ENCODE measurements around the gene MYEOV. TPM values are rescaled to one million over a fixed set of nuclear protein-coding genes. Genes with fewer than 3 reads are reported as not detected.

Gene MYEOV
- polyA plus RNA-seq, 1 experiment = 1.6 TPM

DNA sequence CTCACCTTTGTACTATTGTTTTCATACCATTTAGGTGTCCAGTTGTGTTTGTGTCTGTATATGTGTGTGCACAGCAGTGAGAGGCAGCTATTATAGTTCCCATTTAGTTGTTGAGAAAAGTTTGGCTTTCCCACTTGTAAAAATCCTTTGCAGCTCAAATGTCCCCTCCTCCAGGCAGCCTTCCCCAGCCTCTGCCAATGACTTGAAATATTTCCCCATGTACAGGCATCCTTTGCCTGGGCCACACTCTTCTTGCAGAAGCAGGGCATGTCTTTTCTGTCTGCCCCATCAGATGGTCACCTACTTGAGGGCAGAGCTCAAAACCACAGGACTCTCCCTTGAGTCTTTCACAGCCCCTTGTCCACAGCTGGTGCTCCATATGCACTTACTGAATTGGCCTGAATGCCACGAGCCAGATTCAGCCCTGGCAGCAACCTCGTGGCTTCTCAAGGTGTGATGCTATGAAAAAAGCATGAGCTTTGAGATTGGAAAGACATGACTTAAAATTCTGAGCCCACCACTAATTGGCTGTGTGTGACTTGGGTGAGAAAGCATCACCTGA, 39.3 kb downstream of the MYEOV start:
- H3K9me3 ChIP-seq (ENCODE audit: control insufficient read depth, insufficient read depth, low read length) = no peaks in the 10 kb centered on the region; the same call in 1 of the 2 replicates
- no peak overlapping the region for H3K27ac ChIP-seq (ENCODE audit: low read depth, low read length)
- no peak overlapping the region for H3K4me3 ChIP-seq (ENCODE audit: low read depth, low read length)
- ChIA-PET POLR2A (no interaction called here), CTCF (no interaction called here)
- no peak for TF ChIP-seq CTCF (IDR thresholded peaks at IDR 0.05; ENCODE audit: low read depth, low read length)
- H3K27me3 ChIP-seq (ENCODE audit: control insufficient read depth, insufficient read depth, low read length) = no peaks in the 10 kb centered on the region
- no peak for DNase-seq (ENCODE audit: low read depth, low spot score)

GRCh38 chr11:69333879-69334278, 39.9 kb downstream of the MYEOV start:
- Histone ChIP-seq H3K27me3 (ENCODE audit: control insufficient read depth, insufficient read depth, low read length) (no peaks in the 10 kb centered on the region), H3K4me3 (ENCODE audit: low read depth, low read length) (no peak overlapping the region), H3K27ac (ENCODE audit: low read depth, low read length) (no peak overlapping the region), H3K9me3 (ENCODE audit: control insufficient read depth, insufficient read depth, low read length) (no peaks in the 10 kb centered on the region; the same call in 1 of the 2 replicates)
- DNase-seq (ENCODE audit: low read depth, low spot score) = no peak
- ChIA-PET POLR2A (no interaction called here), CTCF (interaction anchor here (0.9 to 1.1 kb wide), 2 partner anchors 13 to 202 kb away, joined by 3 read pairs; no protein-coding TSS in a partner anchor)
- no peak for TF ChIP-seq CTCF (IDR thresholded peaks at IDR 0.05; ENCODE audit: low read depth, low read length)

DNA sequence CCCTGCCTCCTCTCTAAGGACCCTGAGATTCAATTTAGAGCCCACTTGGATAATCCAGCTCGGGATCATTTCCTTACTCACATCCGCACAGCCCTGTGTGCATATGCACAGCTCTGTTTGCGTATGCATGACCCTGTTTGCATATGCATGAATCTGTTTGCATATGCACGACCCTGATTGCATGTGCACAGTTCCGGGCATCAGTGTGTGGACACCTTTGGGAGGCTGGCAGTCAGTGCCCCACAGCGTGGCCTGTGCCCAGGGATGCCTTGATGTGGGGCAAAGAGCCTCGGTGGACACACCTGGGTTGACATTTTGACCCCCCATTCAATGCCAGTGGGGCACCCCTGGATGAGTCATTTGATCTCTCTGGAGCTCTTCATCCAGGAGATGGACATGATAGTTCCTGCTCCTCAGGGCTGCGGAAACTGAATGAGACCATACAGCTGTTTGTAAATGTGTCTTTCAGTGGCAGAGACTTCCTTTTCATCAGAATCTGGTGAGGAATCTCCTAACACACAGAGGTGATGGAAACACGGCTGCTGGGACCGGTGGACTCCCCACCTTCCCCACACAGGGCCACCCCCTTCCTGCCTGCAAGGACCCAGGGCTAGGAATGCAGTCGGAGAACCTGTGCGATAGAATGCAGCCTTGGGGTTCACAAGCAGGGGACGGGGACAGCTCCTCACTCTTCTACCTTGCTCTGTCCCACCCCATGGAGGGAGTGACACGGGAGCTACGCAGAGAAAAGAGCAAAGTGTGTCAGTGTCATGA, 41.2 kb downstream of the MYEOV start:
- TF ChIP-seq CTCF (IDR thresholded peaks at IDR 0.05; ENCODE audit: low read depth, low read length) = no peak
- H3K9me3 ChIP-seq (ENCODE audit: control insufficient read depth, insufficient read depth, low read length) = peaks cover 8% of the 10 kb centered on the region
- H3K4me3 ChIP-seq (ENCODE audit: low read depth, low read length) = no peak overlapping the region
- ChIA-PET CTCF (interaction anchor here (0.8 to 1.1 kb wide), 4 partner anchors 12 to 308 kb away, joined by 3 read pairs; no protein-coding TSS in a partner anchor), POLR2A (no interaction called here)
- no peak overlapping the region for H3K27ac ChIP-seq (ENCODE audit: low read depth, low read length)
- no peak for DNase-seq (ENCODE audit: low read depth, low spot score)
- H3K27me3 ChIP-seq (ENCODE audit: control insufficient read depth, insufficient read depth, low read length) = no peaks in the 10 kb centered on the region

DNA sequence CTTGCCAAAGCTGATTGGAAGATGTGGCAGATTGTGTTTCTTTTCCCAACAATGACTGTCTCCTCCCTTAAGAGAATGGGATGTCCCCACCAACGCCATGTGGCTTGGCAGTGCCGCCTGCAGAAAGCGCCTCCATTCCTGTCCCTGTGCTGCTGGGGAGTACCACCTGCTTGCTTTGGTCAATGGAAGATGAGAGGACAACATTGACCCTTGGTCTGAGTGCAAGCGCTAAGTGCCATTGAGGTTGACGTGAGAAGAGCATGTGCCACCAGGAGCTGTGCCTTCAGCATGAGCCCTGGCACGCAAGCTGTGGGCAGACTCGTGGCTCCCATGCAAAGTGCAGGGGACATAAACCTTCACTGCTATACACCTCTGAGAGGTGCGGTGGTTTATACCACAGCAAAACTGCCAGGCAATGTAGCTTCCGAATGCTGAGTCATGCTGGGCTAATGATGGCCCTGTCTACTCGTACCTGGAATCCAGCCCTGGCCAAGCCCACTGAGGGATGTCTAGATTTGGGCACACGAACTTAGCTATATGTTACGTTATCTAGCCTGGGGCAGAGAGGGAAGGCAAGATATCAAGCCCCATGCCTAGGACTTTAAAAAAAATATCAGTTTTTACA, 41.9 kb downstream of the MYEOV start:
- ChIA-PET POLR2A (no interaction called here), CTCF (interaction anchor here (0.8 to 0.9 kb wide), 2 partner anchors 43 to 307 kb away, joined by 3 read pairs; no protein-coding TSS in a partner anchor)
- no peak overlapping the region for H3K27ac ChIP-seq (ENCODE audit: low read depth, low read length)
- DNase-seq (ENCODE audit: low read depth, low spot score) = no peak
- peaks cover 15% of the 10 kb centered on the region for H3K9me3 ChIP-seq (ENCODE audit: control insufficient read depth, insufficient read depth, low read length)
- no peak for TF ChIP-seq CTCF (IDR thresholded peaks at IDR 0.05; ENCODE audit: low read depth, low read length)
- H3K27me3 ChIP-seq (ENCODE audit: control insufficient read depth, insufficient read depth, low read length) = no peaks in the 10 kb centered on the region
- H3K4me3 ChIP-seq (ENCODE audit: low read depth, low read length) = no peak overlapping the region
